ENCODE results near the gene C4orf50.

GRCh38 chr4:5894266-5894665 lies 124.0 kb downstream of the C4orf50 start:
- TF ChIP-seq EZH2 (IDR thresholded peaks at IDR 0.05; ENCODE audit: insufficient read depth, poor library complexity, severe bottlenecking) (no peak), EZH2phosphoT487 (IDR thresholded peaks at IDR 0.05; ENCODE audit: insufficient read depth, low read depth) (no peak)

All from GM23248 (cell line).